Kidney (tissue), 11 donors: ENCODE data around the gene HSFX2. TPM values are rescaled to one million over a fixed set of nuclear protein-coding genes. Genes with fewer than 3 reads are reported as not detected.
"Not testable (repeated sequence)": the region's sequence is repeated elsewhere in the genome, so short reads cannot be mapped to it uniquely, and the experiment has no call there.

Source experiments
- DNase-seq, 5 donors: peaks; one replicate each; pipeline ENCODE4 v3.0.0-alpha.2; 2013 to 2020
- FAIRE-seq: peaks from 2 replicates; lab custom pipeline; 2012; peaks lifted over from hg19 to GRCh38; lab: Jason Lieb, UNC
- H3K27ac ChIP-seq, 2 donors: one replicate each; pipeline ENCODE4 v1.7.0; 2013; ENCODE audit warnings: low read depth in 2 of 2, low read length in 2 of 2, inconsistent platforms in 1 of 2
- H3K27me3 ChIP-seq: one replicate; pipeline ENCODE4 v1.7.1; 2013; ENCODE audit warnings: low read length, inconsistent platforms; ENCODE audit not compliant: control insufficient read depth, insufficient read depth
- H3K36me3 ChIP-seq, 3 donors: one replicate each; pipeline versions ENCODE4 v1.7.0 to v1.7.1; 2013; ENCODE audit warnings: low read length in 3 of 3, control low read depth in 1 of 3, inconsistent platforms in 1 of 3; ENCODE audit not compliant: insufficient read depth in 3 of 3, control insufficient read depth in 2 of 3
- H3K4me1 ChIP-seq, 3 donors: one replicate each; pipeline versions ENCODE4 v1.7.0 to v1.7.1; 2013; ENCODE audit warnings: low read length in 3 of 3, inconsistent platforms in 1 of 3, low read depth in 1 of 3; ENCODE audit not compliant: control insufficient read depth in 2 of 3, insufficient read depth in 2 of 3
- H3K4me3 ChIP-seq, 3 donors: one replicate each; pipeline versions ENCODE4 v1.7.0 to v1.8.1; 2013; ENCODE audit warnings: low read length in 3 of 3, control low read depth in 1 of 3, inconsistent platforms in 1 of 3
- H3K9ac ChIP-seq, 3 donors: one replicate each; pipeline versions ENCODE4 v1.7.0 to v1.7.1; 2013; ENCODE audit warnings: low read length in 3 of 3, control low read depth in 1 of 3, inconsistent platforms in 1 of 3
- H3K9me3 ChIP-seq, 3 donors: one replicate each; pipeline versions ENCODE4 v1.7.0 to v1.7.1; 2013; ENCODE audit warnings: low read length in 3 of 3, control low read depth in 1 of 3, inconsistent platforms in 1 of 3; ENCODE audit not compliant: control insufficient read depth in 2 of 3, insufficient read depth in 1 of 3
- intact Hi-C: fragments of 100-400 bp; cut with DNase I; formaldehyde crosslinking; loops from one replicate; pipeline ENCODE4 v1.11.1; 2022
- polyA plus RNA-seq: library from polyadenylated mRNA; stranded (reverse); fragments of 350-450 nt; fragmentation: Illumina TruSeq; extraction: RNeasy Lipid Tissue Mini Kit (QIAGEN cat#74804); gene quantifications from one replicate; pipeline ENCODE4 v1.2.3, GENCODE V29; 2014; ENCODE audit warnings: low read depth, low replicate concordance; ENCODE audit not compliant: insufficient read depth
- total RNA-seq: library from RNA; stranded (reverse); fragmentation: NEBNext Ultra II Directional; extraction: Animal tissue kit (Norgen Biotek cat#: 25700); gene quantifications from one replicate; pipeline ENCODE4 v1.2.1, GENCODE V29; 2021
- donor health status: control.
- donor health status: control.
- donor health status: DM: yes; HTN: yes; CAD: no.
- donor health status: Normal renal cell carcinoma (clear cell type).

The HSFX2 gene
- total and polyA plus RNA-seq, 2 donors from 2014 or later: 0.79 to 0.97 TPM

DNA sequence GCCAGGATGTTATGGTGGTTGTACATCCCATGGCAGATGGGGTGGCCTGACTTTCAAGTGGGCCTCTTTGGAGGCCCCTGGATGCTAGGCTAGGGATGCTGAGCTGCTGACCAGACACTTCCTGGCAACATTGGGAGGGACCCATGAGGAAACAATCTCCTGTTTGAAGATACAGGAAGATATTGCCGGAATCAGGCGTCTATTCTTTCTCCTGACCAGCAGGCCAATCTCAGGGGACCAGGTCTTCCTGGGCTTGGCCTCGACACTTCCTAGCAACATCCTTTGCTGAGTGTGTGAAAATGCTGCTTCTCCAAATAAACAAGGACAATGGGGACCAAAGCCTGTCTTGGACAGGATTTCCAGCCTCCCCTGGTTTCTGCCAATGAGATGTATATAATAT, 47.3 kb downstream of the HSFX2 start:
- H3K4me3 ChIP-seq, intact Hi-C loops, H3K36me3 ChIP-seq, H3K9ac ChIP-seq, DNase-seq, H3K27me3 ChIP-seq, H3K4me1 ChIP-seq, H3K9me3 ChIP-seq, FAIRE-seq, H3K27ac ChIP-seq: not testable (repeated sequence)

DNA sequence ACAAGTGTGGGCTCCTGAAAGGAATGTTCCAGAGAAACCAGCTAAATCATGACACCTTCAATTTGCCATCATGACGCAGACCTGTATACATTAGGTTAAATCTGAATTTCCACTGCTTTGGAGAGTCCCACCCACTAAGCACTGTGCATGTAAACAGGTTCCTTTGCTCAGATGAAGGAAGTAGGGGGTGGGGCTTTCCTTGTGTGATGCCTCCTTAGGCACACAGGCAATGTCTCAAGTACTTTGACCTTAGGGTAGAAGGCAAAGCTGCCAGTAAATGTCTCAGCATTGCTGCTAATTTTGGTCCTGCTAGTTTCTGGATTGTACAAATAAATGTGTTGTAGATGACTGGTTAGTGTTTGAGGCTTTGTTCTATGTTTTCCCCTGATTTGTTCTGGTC, 48.2 kb downstream of the HSFX2 start:
- DNase-seq, H3K27me3 ChIP-seq, H3K4me1 ChIP-seq, intact Hi-C loops, H3K36me3 ChIP-seq, H3K9me3 ChIP-seq, FAIRE-seq, H3K4me3 ChIP-seq, H3K9ac ChIP-seq, H3K27ac ChIP-seq: not testable (repeated sequence)

- not testable (repeated sequence) for H3K4me3 ChIP-seq, FAIRE-seq
These were observed 49.3 kb downstream of the HSFX2 start for GRCh38 chrX:149545545-149546543.

More at GRCh38 chrX:149545545-149546543, 49.3 kb downstream of the HSFX2 start:
- H3K9me3 ChIP-seq, H3K27ac ChIP-seq, H3K27me3 ChIP-seq, H3K36me3 ChIP-seq, H3K9ac ChIP-seq, intact Hi-C loops, H3K4me1 ChIP-seq: not testable (repeated sequence)
- DNase-seq: peak in 1 of 5 donors; percentile 4

Other genes with a start within 250 kb of the HSFX2 start
- 85.8 TPM for gene IDS, start 90.0 kb downstream of the HSFX2 start, total RNA-seq
- 19.6 TPM for gene IDS, start 90.0 kb downstream of the HSFX2 start, polyA plus RNA-seq
- gene EOLA1, start 54.3 kb downstream of the HSFX2 start, total RNA-seq: 20.2 TPM
- 39.0 TPM for gene EOLA1, start 54.3 kb downstream of the HSFX2 start, polyA plus RNA-seq
- not detected for gene HSFX3, start 45.4 kb downstream of the HSFX2 start, total RNA-seq
- not detected for gene HSFX3, start 45.4 kb downstream of the HSFX2 start, polyA plus RNA-seq
- not detected for gene MAGEA9B, start 7.9 kb downstream of the HSFX2 start, total RNA-seq
- gene MAGEA9B, start 7.9 kb downstream of the HSFX2 start, polyA plus RNA-seq: not detected
- 21.0 TPM for gene TMEM185A, start 36.5 kb upstream of the HSFX2 start, total RNA-seq
- 18.6 TPM for gene TMEM185A, start 36.5 kb upstream of the HSFX2 start, polyA plus RNA-seq
- not detected for gene MAGEA11, start 116.7 kb upstream of the HSFX2 start, total RNA-seq
- gene MAGEA11, start 116.7 kb upstream of the HSFX2 start, polyA plus RNA-seq: not detected
- 0.98 TPM for gene HSFX1, start 178.8 kb upstream of the HSFX2 start, total RNA-seq
- not detected for gene HSFX1, start 178.8 kb upstream of the HSFX2 start, polyA plus RNA-seq
- not detected for gene MAGEA9, start 186.6 kb upstream of the HSFX2 start, total RNA-seq
- not detected for gene MAGEA9, start 186.6 kb upstream of the HSFX2 start, polyA plus RNA-seq